GM10248 (cell line): Measurements from ENCODE around the gene ZAP70.
A peak's percentile ranks its signal among the peaks of the same experiment; 100 is the strongest.
"Not testable (repeated sequence)": the region's sequence is repeated elsewhere in the genome, so short reads cannot be mapped to it uniquely, and the experiment has no call there.

Experiments used
- CTCF ChIA-PET: fragments of 300-600 bp; sonication (Branson Sonifier 250); formaldehyde crosslinking; extraction: SDS; loops from one replicate; lab custom pipeline; 2021; ENCODE audit warnings: antibody characterized with exemption; lab: Yijun Ruan, JAX
- POLR2A ChIA-PET: fragments of 350-650 bp; sonication (Branson Sonifier 250); formaldehyde crosslinking; extraction: SDS; loops from one replicate; lab custom pipeline; 2020; ENCODE audit warnings: antibody characterized with exemption; lab: Yijun Ruan, JAX
- DNase-seq: peaks from one replicate; pipeline ENCODE4 v3.0.0; 2012; ENCODE audit errors: extremely low spot score
- TF ChIP-seq, protein P1 (sequence below): IDR thresholded peaks from 2 replicates; pipeline ENCODE4 v1.5.1; 2012; ENCODE audit warnings: mild to moderate bottlenecking, low read depth; ENCODE audit errors: extremely low read depth, missing control alignments, control extremely low read depth

Gene ZAP70

DNA sequence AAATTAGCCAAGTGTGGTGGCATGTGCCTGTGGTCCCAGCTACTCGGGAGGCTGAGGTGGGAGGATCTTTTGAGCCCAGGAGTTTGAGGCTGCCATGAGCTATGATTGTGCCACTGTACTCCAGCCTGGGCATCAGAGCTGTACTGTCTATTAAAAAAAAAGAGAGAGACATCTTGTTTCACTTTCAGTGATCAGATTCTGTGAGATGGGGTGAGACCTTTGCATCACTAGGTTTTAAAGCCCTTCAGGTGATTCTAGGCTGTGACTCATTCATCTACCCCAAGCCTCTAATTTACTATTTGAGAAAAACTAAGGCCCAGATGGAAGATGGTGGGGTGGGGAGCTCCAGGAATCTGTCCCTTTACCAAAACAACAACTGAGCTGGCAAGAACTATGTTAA lies 36.8 kb upstream of the ZAP70 start:
- TF ChIP-seq, protein P1, sequence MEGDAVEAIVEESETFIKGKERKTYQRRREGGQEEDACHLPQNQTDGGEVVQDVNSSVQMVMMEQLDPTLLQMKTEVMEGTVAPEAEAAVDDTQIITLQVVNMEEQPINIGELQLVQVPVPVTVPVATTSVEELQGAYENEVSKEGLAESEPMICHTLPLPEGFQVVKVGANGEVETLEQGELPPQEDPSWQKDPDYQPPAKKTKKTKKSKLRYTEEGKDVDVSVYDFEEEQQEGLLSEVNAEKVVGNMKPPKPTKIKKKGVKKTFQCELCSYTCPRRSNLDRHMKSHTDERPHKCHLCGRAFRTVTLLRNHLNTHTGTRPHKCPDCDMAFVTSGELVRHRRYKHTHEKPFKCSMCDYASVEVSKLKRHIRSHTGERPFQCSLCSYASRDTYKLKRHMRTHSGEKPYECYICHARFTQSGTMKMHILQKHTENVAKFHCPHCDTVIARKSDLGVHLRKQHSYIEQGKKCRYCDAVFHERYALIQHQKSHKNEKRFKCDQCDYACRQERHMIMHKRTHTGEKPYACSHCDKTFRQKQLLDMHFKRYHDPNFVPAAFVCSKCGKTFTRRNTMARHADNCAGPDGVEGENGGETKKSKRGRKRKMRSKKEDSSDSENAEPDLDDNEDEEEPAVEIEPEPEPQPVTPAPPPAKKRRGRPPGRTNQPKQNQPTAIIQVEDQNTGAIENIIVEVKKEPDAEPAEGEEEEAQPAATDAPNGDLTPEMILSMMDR, result no peak
- no peak for DNase-seq
- ChIA-PET POLR2A (interaction anchor here (1.1 kb wide), 2 partner anchors 14 to 31 kb away, joined by 3 to 4 read pairs; partner anchors contain the start of gene COX5B), CTCF (interaction anchor here (1.2 to 4.0 kb wide), 6 partner anchors 12 to 86 kb away, joined by 3 to 40 read pairs (median 10); partner anchors contain the start of gene ACTR1B)

DNA sequence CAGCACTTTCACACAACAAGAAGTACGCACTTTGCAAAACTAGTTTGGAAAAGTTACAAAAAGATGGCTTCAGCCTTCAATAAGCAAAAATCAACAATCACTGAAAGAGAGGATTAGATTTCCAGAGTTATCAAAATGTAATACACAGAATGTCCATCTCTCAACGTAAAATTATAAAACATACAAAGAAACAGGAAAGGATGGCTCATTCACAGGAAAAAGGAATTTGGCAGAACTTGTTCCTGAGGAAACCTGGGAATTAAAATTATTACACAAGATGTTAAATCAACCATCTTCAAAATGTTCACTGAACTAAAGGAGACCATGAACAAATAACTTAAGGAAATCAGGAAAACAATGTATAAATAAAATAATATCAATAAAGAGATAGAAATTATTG lies 35.9 kb upstream of the ZAP70 start:
- ChIA-PET POLR2A (interaction anchor here (1.1 kb wide), 1 partner anchor 15 kb away, joined by 3 read pairs; no protein-coding TSS in a partner anchor), CTCF (interaction anchor here (1.3 to 4.0 kb wide), 5 partner anchors 13 to 87 kb away, joined by 3 to 40 read pairs (median 17); partner anchors contain the start of gene ACTR1B)
- no peak for DNase-seq
- TF ChIP-seq, protein P1, result no peak

GRCh38 chr2:97678298-97678697 lies 35.1 kb upstream of the ZAP70 start:
- ChIA-PET POLR2A (no interaction called here), CTCF (interaction anchor here (0.6 to 4.0 kb wide), 2 partner anchors 87 to 1159 kb away, joined by 3 to 17 read pairs; no protein-coding TSS in a partner anchor)
- DNase-seq, result no peak
- TF ChIP-seq, protein P1, result no peak

- POLR2A ChIA-PET, result interaction anchor here (0.6 kb wide), 1 partner anchor 114 kb away, joined by 4 read pairs; no protein-coding TSS in a partner anchor
- CTCF ChIA-PET, result interaction anchor here (0.9 to 2.6 kb wide), 4 partner anchors 10 to 96 kb away, joined by 3 to 14 read pairs (median 6); partner anchors contain the start of gene COX5B
- DNase-seq, result not testable (repeated sequence)
Observed at GRCh38 chr2:97687235-97687634, 26.1 kb upstream of the ZAP70 start.

- TF ChIP-seq, protein P1, result no peak
- ChIA-PET POLR2A (interaction anchor here (0.5 kb wide), 1 partner anchor 9 kb away, joined by 3 read pairs; no protein-coding TSS in a partner anchor), CTCF (interaction anchor here (0.9 to 2.6 kb wide), 3 partner anchors 9 to 12 kb away, joined by 3 to 14 read pairs (median 9); no protein-coding TSS in a partner anchor)
- peak; percentile 30 for DNase-seq
Observed at GRCh38 chr2:97688062-97688827, 25.1 kb upstream of the ZAP70 start.

- ChIA-PET CTCF (interaction anchor here (1.1 to 1.9 kb wide), 8 partner anchors 9 to 694 kb away, joined by 3 to 16 read pairs (median 4); partner anchors contain the start of genes ACTR1B and ANKRD36B), POLR2A (no interaction called here)
- TF ChIP-seq, protein P1, result no peak
- no peak for DNase-seq
Observed at GRCh38 chr2:97691166-97691565, 22.2 kb upstream of the ZAP70 start.
